Measurements from ENCODE around the gene SLC35F2.

Gene SLC35F2

GRCh38 chr11:107783121-107783520 is 75.5 kb downstream of the SLC35F2 start:
- DNase-seq: no peak

GRCh38 chr11:107780775-107781174 is 77.8 kb downstream of the SLC35F2 start:
- DNase-seq: no peak

GRCh38 chr11:107780136-107780535 is 78.5 kb downstream of the SLC35F2 start:
- DNase-seq: no peak

GRCh38 chr11:107778839-107779517 is 79.6 kb downstream of the SLC35F2 start:
- no peak for DNase-seq

- no peak for DNase-seq
These were observed 81.5 kb downstream of the SLC35F2 start for GRCh38 chr11:107777110-107777509.

GRCh38 chr11:107776062-107776461 is 82.5 kb downstream of the SLC35F2 start:
- DNase-seq: no peak

- DNase-seq: no peak
These were observed 88.0 kb downstream of the SLC35F2 start for GRCh38 chr11:107770551-107770951.

- no peak for DNase-seq
These were observed 89.4 kb downstream of the SLC35F2 start for GRCh38 chr11:107769189-107769588.

- DNase-seq: peak; percentile 16
These were observed 99.8 kb downstream of the SLC35F2 start for GRCh38 chr11:107758719-107759355.

- no peak for DNase-seq
These were observed 100.9 kb downstream of the SLC35F2 start for GRCh38 chr11:107757661-107758060.

- DNase-seq: no peak
These were observed 102.0 kb downstream of the SLC35F2 start for GRCh38 chr11:107756553-107756952.

- DNase-seq: no peak
These were observed 105.4 kb downstream of the SLC35F2 start for GRCh38 chr11:107752949-107753822.

GRCh38 chr11:107752508-107752907 is 106.1 kb downstream of the SLC35F2 start:
- DNase-seq: no peak

- DNase-seq: no peak
These were observed 107.5 kb downstream of the SLC35F2 start for GRCh38 chr11:107751082-107751481.

GRCh38 chr11:107750313-107750712 is 108.3 kb downstream of the SLC35F2 start:
- DNase-seq: no peak

- DNase-seq: no peak
These were observed 111.0 kb downstream of the SLC35F2 start for GRCh38 chr11:107747622-107748021.

- no peak for DNase-seq
These were observed 113.9 kb downstream of the SLC35F2 start for GRCh38 chr11:107744736-107745135.

GRCh38 chr11:107743191-107743590 is 115.4 kb downstream of the SLC35F2 start:
- no peak for DNase-seq

GRCh38 chr11:107741044-107741823 is 117.4 kb downstream of the SLC35F2 start:
- DNase-seq: no peak

All from NCI-H1436 (cell line).